GM10266 (cell line): Measurements from ENCODE around the gene SH2D2A.

Experiments
- DNase-seq: peaks from one replicate; pipeline ENCODE4 v3.0.0; 2012; ENCODE audit errors: extremely low spot score
- CTCF ChIP-seq: IDR thresholded peaks from 2 replicates; pipeline ENCODE4 v1.5.1; 2012; ENCODE audit warnings: mild to moderate bottlenecking, low read depth; ENCODE audit not compliant: control insufficient read depth, insufficient read depth; ENCODE audit errors: missing control alignments

Gene SH2D2A

DNA sequence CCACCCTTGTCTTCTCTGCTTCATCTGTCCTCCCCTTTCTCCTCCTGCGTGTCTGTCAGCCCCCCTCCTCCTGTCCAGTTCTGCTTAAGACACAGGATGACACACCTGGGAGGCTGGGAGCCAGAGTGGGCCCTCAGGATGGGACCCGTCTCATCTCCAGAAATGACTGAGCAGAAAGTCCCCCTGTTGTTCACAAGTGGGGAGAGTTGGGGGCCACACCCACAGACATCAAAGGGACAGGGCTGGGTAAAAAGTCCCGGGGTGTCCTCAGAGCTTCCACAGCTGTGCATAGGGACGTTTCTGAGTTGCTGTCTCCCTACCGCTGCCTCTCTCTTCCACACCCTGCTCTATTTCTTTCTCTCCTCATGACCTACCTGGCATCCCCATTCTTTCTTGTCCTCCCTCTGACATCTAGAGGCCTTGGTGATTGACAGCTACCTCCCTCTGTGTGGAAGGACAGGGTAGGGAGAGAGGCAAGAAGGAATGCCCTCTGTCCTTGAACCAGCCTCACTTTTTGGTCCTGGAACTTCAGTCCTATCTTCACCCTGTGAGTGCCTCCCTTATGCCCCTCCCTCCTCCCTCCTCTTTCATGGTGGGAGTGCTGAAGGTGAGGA, 19.5 kb upstream of the SH2D2A start:
- peak; percentile 79 for DNase-seq
- no peak for TF ChIP-seq CTCF

DNA sequence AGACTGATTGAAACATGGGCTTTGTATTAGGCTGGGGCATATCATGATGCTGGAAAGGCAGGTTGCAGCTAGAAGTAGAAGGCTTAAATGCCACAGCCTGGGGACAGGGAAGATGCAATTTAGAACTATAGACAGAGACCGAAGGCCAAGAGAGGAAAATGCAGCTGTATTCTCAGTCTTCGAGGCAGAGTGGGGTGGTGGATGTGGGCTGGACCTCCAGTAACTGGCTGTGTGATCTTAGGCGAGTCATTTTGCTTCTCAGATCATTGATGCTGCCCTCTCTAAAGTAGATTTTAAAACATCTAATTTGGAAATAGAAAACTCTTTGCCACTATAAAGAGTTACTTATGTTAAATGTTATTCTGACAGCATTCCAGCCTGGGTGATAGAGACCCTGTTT, 17.7 kb upstream of the SH2D2A start:
- no peak for DNase-seq
- TF ChIP-seq CTCF: no peak

- no peak for TF ChIP-seq CTCF
- DNase-seq: no peak
These were observed 17.0 kb upstream of the SH2D2A start for GRCh38 chr1:156833603-156834002.

- TF ChIP-seq CTCF: no peak
- DNase-seq: no peak
These were observed 15.8 kb upstream of the SH2D2A start for GRCh38 chr1:156832434-156832833.

DNA sequence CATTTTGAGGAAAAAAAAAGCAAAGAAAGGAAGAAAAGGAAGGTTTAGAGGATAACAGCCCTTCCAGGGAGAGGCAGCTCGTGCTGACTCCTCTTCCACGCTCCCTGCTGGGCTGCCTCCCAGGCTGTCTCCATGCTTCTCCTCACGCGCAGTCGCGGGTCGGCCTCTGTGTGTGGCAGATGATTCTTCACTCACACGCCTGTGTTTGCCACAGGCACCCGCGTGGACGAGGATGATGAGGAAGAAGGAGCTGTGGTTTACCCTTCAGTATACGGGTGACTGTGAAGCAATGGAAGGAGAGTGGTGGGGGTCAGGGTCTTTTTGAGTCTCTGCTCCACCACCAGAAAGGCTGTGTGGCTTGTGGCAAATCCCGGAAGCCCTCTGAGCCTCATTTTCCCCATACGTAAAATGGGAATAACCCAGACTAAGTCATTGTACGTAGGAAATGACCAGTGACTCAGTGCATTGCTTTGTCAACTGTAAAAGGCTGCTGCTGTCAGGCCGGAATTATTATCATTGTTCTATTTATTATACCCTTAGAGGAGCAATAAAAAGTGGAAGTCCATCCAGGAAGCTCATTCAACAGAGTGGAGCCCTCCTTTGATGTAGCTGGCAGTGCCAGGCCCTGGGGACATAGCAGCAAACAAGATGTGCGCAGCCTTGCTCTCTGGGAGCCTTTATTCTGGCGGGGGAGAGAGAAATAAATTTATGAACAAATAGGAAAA, 11.9 kb upstream of the SH2D2A start:
- no peak for TF ChIP-seq CTCF
- no peak for DNase-seq

DNA sequence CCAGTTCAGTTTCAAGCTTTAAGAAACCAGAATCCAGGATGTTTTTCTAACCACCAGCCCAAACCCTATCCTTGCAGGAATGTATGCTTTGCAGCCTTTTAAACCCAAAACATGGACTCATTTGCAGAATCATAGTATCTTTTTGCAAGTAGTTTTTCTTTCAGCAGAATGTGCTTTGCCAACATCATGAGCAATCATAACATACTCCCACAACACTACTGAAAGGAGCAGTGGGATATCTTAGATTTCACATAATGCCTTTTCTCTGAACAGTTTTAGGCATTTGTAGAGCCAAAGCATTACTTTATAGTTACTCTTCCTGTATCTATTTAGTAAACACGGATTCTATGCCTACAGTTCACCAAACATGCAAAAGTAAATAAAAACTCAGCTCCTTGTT, 10.0 kb upstream of the SH2D2A start:
- TF ChIP-seq CTCF: no peak
- no peak for DNase-seq

GRCh38 chr1:156823210-156823790, 6.7 kb upstream of the SH2D2A start:
- TF ChIP-seq CTCF: no peak
- no peak for DNase-seq
